ENCODE results near the gene STEAP2. TPM values are rescaled to one million over a fixed set of nuclear protein-coding genes. Genes with fewer than 3 reads are reported as not detected.
A peak's percentile ranks its signal among the peaks of the same experiment; 100 is the strongest.

The STEAP2 gene
- total RNA-seq, 1 experiment from 2014 or later, result 17.0 TPM

GRCh38 chr7:90211391-90212148, at the start of gene STEAP2 (continued):
- TF ChIP-seq SMAD3 (CRISPR knock-in tag; IDR thresholded peaks at IDR 0.05; ENCODE audit: borderline replicate concordance), result no peak
- no peak for TF ChIP-seq ZNF512 (CRISPR knock-in tag; IDR thresholded peaks at IDR 0.05; ENCODE audit: borderline replicate concordance)
- 0 out of 2 replicates have a peak, but pooled peaks have one; percentile 26 for TF ChIP-seq ATF1 (CRISPR knock-in tag; IDR thresholded peaks at IDR 0.05)
- TF ChIP-seq USF2 (CRISPR knock-in tag; IDR thresholded peaks at IDR 0.05), result no peak
- TF ChIP-seq SP1 (CRISPR knock-in tag; conservative IDR thresholded peaks at IDR 0.05), result peak; percentile 46
- no peak for TF ChIP-seq JAZF1 (CRISPR knock-in tag; IDR thresholded peaks at IDR 0.05)
- 0 out of 2 replicates have a peak, but pooled peaks have one; percentile 67 for TF ChIP-seq STAT6 (CRISPR knock-in tag; conservative IDR thresholded peaks at IDR 0.05; ENCODE audit: low read depth)
- TF ChIP-seq CTCF (IDR thresholded peaks at IDR 0.05), result peak; percentile 14; the same call in 1 of the 2 replicates
- 0 out of 2 replicates have a peak, but pooled peaks have one; percentile 46 for TF ChIP-seq USF1 (CRISPR knock-in tag; IDR thresholded peaks at IDR 0.05)
- TF ChIP-seq EMX1 (CRISPR knock-in tag; IDR thresholded peaks at IDR 0.05), result no peak
- TF ChIP-seq CREM (CRISPR knock-in tag; IDR thresholded peaks at IDR 0.05), result 0 out of 2 replicates have a peak, but pooled peaks have one; percentile 48
- no peak for TF ChIP-seq NFYB (CRISPR knock-in tag; conservative IDR thresholded peaks at IDR 0.05; ENCODE audit: low read depth)
- peak; percentile 66; the same call in 1 of the 2 replicates for TF ChIP-seq FOXP1 (CRISPR knock-in tag; IDR thresholded peaks at IDR 0.05; ENCODE audit: borderline replicate concordance)
- peak; percentile 54; the same call in 1 of the 2 replicates for TF ChIP-seq GABPB1 (CRISPR knock-in tag; IDR thresholded peaks at IDR 0.05)
- peak; percentile 38; the same call in 1 of the 2 replicates for TF ChIP-seq ZNF232 (CRISPR knock-in tag; IDR thresholded peaks at IDR 0.05)
- TF ChIP-seq TEAD1 (CRISPR knock-in tag; IDR thresholded peaks at IDR 0.05), result peak; percentile 68; the same call in 1 of the 2 replicates
- TF ChIP-seq ATF2 (CRISPR knock-in tag; IDR thresholded peaks at IDR 0.05; ENCODE audit: borderline replicate concordance, low read depth), result no peak
- TF ChIP-seq CREB1 (CRISPR knock-in tag; IDR thresholded peaks at IDR 0.05), result peak; percentile 73; the same call in 1 of the 2 replicates
- TF ChIP-seq FOXP4 (CRISPR knock-in tag; IDR thresholded peaks at IDR 0.05), result peak; percentile 85
- TF ChIP-seq ETV6 (CRISPR knock-in tag; IDR thresholded peaks at IDR 0.05), result peak; percentile 78
- TF ChIP-seq ZNF138 (CRISPR knock-in tag; conservative IDR thresholded peaks at IDR 0.05), result 0 out of 2 replicates have a peak, but pooled peaks have one; percentile 73
- TF ChIP-seq MYBL2 (CRISPR knock-in tag; IDR thresholded peaks at IDR 0.05), result peak; percentile 75; the same call in 1 of the 2 replicates
- TF ChIP-seq E2F5 (CRISPR knock-in tag; IDR thresholded peaks at IDR 0.05), result peak; percentile 84; the same call in 1 of the 2 replicates
- TF ChIP-seq JUN (CRISPR knock-in tag; IDR thresholded peaks at IDR 0.05), result 0 out of 2 replicates have a peak, but pooled peaks have one; percentile 61
